HG03039 (cell line): ENCODE data around the gene ZNF343.
"Not testable (repeated sequence)": the region's sequence is repeated elsewhere in the genome, so short reads cannot be mapped to it uniquely, and the experiment has no call there.

Experiments used
- ATAC-seq: cut with Tn5 transposase; IDR thresholded peaks from one replicate; pipeline ENCODE4 v1.9.1; 2021; ENCODE audit warnings: mild to moderate bottlenecking, moderate library complexity; ENCODE audit not compliant: unreplicated experiment

Gene ZNF343

DNA sequence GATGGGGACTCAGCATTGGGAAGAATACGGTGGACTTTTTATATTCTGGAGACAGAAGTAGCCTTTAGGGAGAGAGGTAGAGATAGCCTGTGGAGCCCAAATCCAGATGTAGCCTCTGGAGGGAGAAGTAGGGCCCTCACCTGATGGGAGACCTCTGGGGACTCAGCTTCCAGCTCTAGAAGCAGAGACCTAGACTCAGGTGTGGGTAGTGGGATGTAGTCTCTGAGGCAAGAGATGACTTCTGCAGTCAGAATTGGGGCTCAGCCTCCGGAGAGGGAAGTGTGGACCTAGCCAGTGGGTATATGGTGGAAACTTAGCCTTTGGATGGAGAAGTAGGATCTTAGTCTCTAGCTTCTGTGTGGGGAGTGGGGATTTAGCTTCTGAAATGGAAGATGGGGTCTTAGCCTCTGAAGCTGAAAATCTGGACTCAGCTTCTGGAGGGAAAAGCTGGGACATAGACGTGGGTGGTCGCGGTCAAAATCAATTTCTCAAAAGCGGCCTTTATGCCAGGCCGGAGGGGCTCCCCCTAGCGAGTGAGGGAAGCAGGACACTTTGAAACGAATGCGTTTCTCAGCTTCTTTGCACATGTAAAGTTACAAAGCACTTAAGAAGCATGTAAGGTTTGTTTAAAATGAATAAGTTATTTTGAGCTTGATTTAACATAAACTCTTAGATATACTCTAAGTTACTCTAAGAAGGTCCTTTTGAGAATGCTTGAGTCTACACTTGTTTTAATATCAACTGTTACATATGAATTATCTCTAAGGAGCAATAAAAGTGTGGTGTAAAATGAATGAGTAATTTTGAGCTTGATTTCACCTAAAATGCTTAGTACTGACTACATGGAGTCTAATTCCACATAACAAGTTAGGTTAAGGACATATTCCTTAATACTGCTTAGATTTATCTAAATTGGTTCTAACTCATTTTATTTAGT, 12.9 kb upstream of the ZNF343 start:
- ATAC-seq = no peak

DNA sequence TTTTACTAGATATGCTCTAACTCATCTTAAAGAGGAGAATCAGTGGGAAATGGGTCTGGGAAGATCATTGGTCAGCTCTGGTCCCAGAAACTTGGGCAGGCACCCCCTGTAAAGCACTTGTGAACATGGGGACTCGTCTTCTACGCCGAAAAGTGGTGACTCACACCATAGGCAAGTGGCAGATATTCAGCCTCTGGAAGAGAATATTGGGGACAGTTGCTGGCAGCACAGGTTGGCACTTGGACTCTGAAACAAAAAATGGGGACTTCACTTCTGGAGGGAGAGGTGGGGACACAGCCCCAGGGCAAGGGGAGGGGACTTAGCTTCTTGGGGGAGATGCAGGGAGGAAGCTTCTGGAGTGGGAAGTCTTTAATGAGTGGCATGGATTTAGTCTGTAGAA, 11.9 kb upstream of the ZNF343 start:
- no peak for ATAC-seq

GRCh38 chr20:2519115-2519809, 10.5 kb upstream of the ZNF343 start:
- no peak for ATAC-seq

GRCh38 chr20:2518558-2518957, 9.8 kb upstream of the ZNF343 start:
- no peak for ATAC-seq

DNA sequence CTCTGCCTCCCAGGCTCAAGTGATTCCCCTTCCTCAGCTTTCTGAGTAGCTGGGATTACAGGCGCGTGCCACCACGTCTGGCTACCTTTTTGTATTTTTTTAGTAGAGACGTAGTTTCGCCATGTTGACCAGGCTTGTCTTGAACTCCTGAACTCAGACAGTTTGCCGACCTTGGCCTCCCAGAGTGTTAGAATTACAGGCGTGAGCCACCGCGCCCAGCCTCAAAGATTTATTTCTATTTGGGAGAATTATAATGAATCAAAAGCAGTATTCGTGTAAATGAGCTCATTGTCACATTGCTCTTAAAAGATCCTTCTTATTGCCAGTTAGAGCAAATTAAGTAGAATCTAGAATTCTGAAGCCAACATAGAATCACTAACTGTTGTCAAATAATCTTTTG, 9.4 kb upstream of the ZNF343 start:
- no peak for ATAC-seq

- no peak for ATAC-seq
Measured at GRCh38 chr20:2516399-2516798, 7.7 kb upstream of the ZNF343 start.

GRCh38 chr20:2515203-2515602, 6.5 kb upstream of the ZNF343 start:
- no peak for ATAC-seq

- no peak for ATAC-seq
Measured at GRCh38 chr20:2509794-2510193, 1.1 kb upstream of the ZNF343 start.

GRCh38 chr20:2509468-2509781, 710 bp upstream of the ZNF343 start:
- no peak for ATAC-seq

DNA sequence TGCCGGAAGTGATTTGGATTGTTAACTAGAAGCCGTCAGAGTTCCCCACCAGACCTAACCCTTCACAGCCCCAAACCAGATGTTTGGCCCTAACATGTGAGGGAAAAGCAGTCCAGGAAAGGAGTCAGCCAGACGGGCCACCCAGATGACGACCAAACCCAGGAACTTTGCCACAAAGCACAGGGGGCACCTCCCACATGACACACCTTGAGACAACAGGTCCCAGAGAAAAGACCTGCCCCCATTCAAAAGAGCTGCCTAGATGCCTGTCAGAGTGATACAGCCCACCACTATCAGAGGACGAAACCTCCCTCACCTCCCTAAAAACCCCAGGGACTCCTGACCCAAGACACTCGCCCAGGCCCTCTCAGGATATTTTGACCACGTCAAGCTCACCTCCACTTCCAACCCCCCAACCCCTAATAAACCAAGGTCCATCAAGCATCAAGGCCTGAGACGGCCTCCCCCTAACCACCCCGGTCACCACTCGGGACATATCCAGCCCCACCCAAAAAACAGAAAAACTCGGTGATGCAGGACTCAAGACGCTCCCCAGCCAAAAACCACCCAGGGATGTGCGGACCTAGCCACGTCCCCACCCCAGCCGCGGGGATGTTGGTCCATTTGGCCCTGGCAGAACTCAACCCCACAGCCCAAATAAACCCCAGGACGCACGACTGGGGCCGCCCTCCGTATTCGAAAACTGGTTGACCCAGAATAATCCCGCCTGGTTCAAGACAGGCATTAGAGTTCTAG, 662 bp downstream of the ZNF343 start:
- peak; percentile 18 for ATAC-seq

GRCh38 chr20:2507464-2507863, 1.3 kb downstream of the ZNF343 start:
- no peak for ATAC-seq

DNA sequence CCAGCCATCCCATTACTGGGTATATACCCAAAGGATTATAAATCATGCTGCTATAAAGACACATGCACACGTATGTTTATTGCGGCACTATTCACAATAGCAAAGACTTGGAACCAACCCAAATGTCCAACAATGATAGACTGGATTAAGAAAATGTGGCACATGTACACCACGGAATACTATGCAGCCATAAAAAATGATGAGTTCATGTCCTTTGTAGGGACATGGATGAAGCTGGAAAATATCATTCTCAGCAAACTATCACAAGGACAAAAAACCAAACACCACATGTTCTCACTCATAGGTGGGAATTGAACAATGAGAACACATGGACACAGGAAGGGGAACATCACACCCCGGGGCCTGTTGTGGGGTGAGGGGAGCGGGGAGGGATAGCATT, 2.3 kb downstream of the ZNF343 start:
- not testable (repeated sequence) for ATAC-seq

- ATAC-seq = not testable (repeated sequence)
Measured at GRCh38 chr20:2504803-2505202, 3.9 kb downstream of the ZNF343 start.

GRCh38 chr20:2502808-2503384, 5.8 kb downstream of the ZNF343 start:
- not testable (repeated sequence) for ATAC-seq

DNA sequence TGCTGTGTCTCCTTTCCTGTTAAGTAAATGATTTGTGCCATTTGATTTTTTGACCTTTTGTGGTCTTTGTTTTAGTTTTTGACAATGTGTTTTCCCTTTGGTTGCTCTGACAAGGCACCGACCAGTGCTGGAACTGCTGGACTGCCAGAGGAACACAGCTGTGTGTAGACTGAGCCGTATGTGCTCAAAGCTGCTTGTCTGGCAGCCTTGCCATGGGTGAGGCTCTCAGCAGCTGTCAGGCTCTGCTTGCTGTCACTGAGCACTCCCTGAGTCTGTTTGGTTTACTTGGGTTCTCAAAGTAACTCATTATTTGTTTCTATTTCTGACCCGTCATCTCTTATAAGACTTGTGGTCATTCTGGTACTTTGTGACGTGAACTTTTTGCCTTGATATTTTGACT, 23.1 kb downstream of the ZNF343 start:
- no peak for ATAC-seq

GRCh38 chr20:2485080-2485479, 23.6 kb downstream of the ZNF343 start:
- no peak for ATAC-seq

- no peak for ATAC-seq
Measured at GRCh38 chr20:2483504-2483903, 25.2 kb downstream of the ZNF343 start.

GRCh38 chr20:2480381-2480780, 28.3 kb downstream of the ZNF343 start:
- ATAC-seq = no peak

- ATAC-seq = no peak
Measured at GRCh38 chr20:2476742-2477615, 31.7 kb downstream of the ZNF343 start.
